Heart left ventricle (tissue), 13 donors: ENCODE results near the gene IFITM1.

ENCODE experiments used
- CTCF ChIP-seq, 12 donors: fragments of 200-600 bp; sonication (generic) in 4 of 12; IDR thresholded peaks; one replicate each; pipeline versions ENCODE4 v1.5.0 to v1.8.0; 2018 to 2022; ENCODE audit warnings: antibody characterized with exemption in 12 of 12, mild to moderate bottlenecking in 5 of 12
- POLR2A ChIP-seq, 2 donors: fragments of 450-650 bp; IDR thresholded peaks; one replicate each; pipeline ENCODE4 v1.6.1; 2017; ENCODE audit warnings: antibody characterized with exemption in 2 of 2, mild to moderate bottlenecking in 2 of 2, moderate library complexity in 2 of 2
- donor health status: ischemic (EF 13 %, LVEDD 7.1; RV severe dilation, severe dysfunction).
- donor health status: DM: no; HTN: yes; CAD: no.
- donor health status: DM: no; HTN: no; CAD: no.
- donor health status: ischemic (EF 25% LVEDD 6.9; RV normal size, moderate dysfunction).
- donor health status: ischemic (EF 25% LVEDD 5.7; RV mildly dilated, moderate dysfunction).
- donor health status: ischemic (EF 35%, LVEDD 5.7; RV mildly dilated, moderate dysfunction).
- donor health status: nonischemic (EF 11% LVEDD 7.7; RV severe dilation, severe dysfunction).
- donor health status: DM: yes; HTN: yes; CAD: no.
- donor health status: PGD.
- donor health status: ischemic (EF 29% LVEDD 5.4; RV normal size, mild dysfunction).
- donor health status: nonischemic (EF 23%, LVEDD 6.1; RV moderate dilation, normal function).

GRCh38 chr11:272195-272930, 41.5 kb upstream of the IFITM1 start:
- TF ChIP-seq CTCF (IDR thresholded peaks at IDR 0.05), result no peak
- no peak for TF ChIP-seq POLR2A (IDR thresholded peaks at IDR 0.05)
